Activated CD8-positive, alpha-beta memory T cell treated with anti-CD3 and anti-CD28 coated beads, Interleukin-2, amount 50 U/mL, for 4 hours (primary cell): ENCODE data around the gene AQP10.
"Not testable (repeated sequence)": the region's sequence is repeated elsewhere in the genome, so short reads cannot be mapped to it uniquely, and the experiment has no call there.

ENCODE experiments used
- DNase-seq: peaks from one replicate; pipeline ENCODE4 v3.0.0-alpha.2; 2020

The AQP10 gene

GRCh38 chr1:154320882-154321608 is at the start of gene AQP10:
Gene AQP10 (plus strand): TSS chr1:154321093. CDS start chr1:154321156, 63 bp downstream.
- no peak for DNase-seq

GRCh38 chr1:154272217-154272998 is 48.5 kb upstream of the AQP10 start, which contains the start of gene HAX1:
Gene HAX1 (plus strand): TSS chr1:154272629. CDS start chr1:154272724, 95 bp downstream.
- peak; percentile 97 for DNase-seq

- no peak for DNase-seq
Measured at GRCh38 chr1:154272999-154273563, 47.8 kb upstream of the AQP10 start.

GRCh38 chr1:154276797-154277196 is 44.1 kb upstream of the AQP10 start:
- peak; percentile 23 for DNase-seq

GRCh38 chr1:154287591-154287990 is 33.3 kb upstream of the AQP10 start:
- DNase-seq, result not testable (repeated sequence)

- DNase-seq, result no peak
Measured at GRCh38 chr1:154288661-154289060, 32.2 kb upstream of the AQP10 start.

GRCh38 chr1:154290921-154291320 is 30.0 kb upstream of the AQP10 start:
- DNase-seq, result no peak

GRCh38 chr1:154295408-154296235 is 25.3 kb upstream of the AQP10 start:
- DNase-seq, result no peak

- DNase-seq, result no peak
Measured at GRCh38 chr1:154301582-154301981, 19.3 kb upstream of the AQP10 start.

GRCh38 chr1:154304664-154305337 is 16.1 kb upstream of the AQP10 start:
- DNase-seq, result peak; percentile 19

- no peak for DNase-seq
Measured at GRCh38 chr1:154306151-154306550, 14.7 kb upstream of the AQP10 start.

- not testable (repeated sequence) for DNase-seq
Measured at GRCh38 chr1:154307670-154308270, 13.1 kb upstream of the AQP10 start.

- DNase-seq, result not testable (repeated sequence)
Measured at GRCh38 chr1:154309136-154309535, 11.8 kb upstream of the AQP10 start.

- DNase-seq, result not testable (repeated sequence)
Measured at GRCh38 chr1:154312229-154313065, 8.4 kb upstream of the AQP10 start.

GRCh38 chr1:154313066-154313356 is 7.9 kb upstream of the AQP10 start:
- no peak for DNase-seq

GRCh38 chr1:154314226-154314625 is 6.7 kb upstream of the AQP10 start:
- not testable (repeated sequence) for DNase-seq

- DNase-seq, result no peak
Measured at GRCh38 chr1:154316704-154317103, 4.2 kb upstream of the AQP10 start.

- no peak for DNase-seq
Measured at GRCh38 chr1:154318386-154318785, 2.5 kb upstream of the AQP10 start.

- not testable (repeated sequence) for DNase-seq
Measured at GRCh38 chr1:154321609-154321934, 679 bp downstream of the AQP10 start.

- no peak for DNase-seq
Measured at GRCh38 chr1:154323493-154323892, 2.6 kb downstream of the AQP10 start.

- DNase-seq, result no peak
Measured at GRCh38 chr1:154324241-154324640, 3.3 kb downstream of the AQP10 start.
